Thoracic aorta (tissue), 2 donors: ENCODE measurements around the gene HDAC5. TPM values are rescaled to one million over a fixed set of nuclear protein-coding genes. Genes with fewer than 3 reads are reported as not detected.
"Not testable (repeated sequence)": the region's sequence is repeated elsewhere in the genome, so short reads cannot be mapped to it uniquely, and the experiment has no call there.

Experiments used
- ATAC-seq: fragments of 150-250 bp; one replicate; pipeline ENCODE4 v1.8.0; 2017; ENCODE audit warnings: low read depth; ENCODE audit not compliant: insufficient number of reproducible peaks, low FRiP score
- DNase-seq: peaks from one replicate; pipeline ENCODE4 v3.0.0-alpha.2; 2020; ENCODE audit warnings: low spot score
- H3K27ac ChIP-seq, 2 donors: fragments of 200-600 bp; sonication (generic); 1 replicate in 1 of 2; 2 replicates in 1 of 2; pipeline ENCODE4 v1.5.1; 2016; ENCODE audit warnings: mild to moderate bottlenecking in 2 of 2, moderate library complexity in 2 of 2
- H3K27me3 ChIP-seq: fragments of 200-600 bp; sonication (generic); replicated peaks from 2 replicates; pipeline ENCODE4 v1.6.0; 2016; ENCODE audit warnings: mild to moderate bottlenecking; ENCODE audit not compliant: insufficient read depth
- H3K36me3 ChIP-seq: fragments of 200-600 bp; sonication (generic); one replicate; pipeline ENCODE4 v1.5.1; 2016
- H3K4me1 ChIP-seq, 2 donors: fragments of 200-600 bp; sonication (generic); 1 replicate in 1 of 2; 2 replicates in 1 of 2; pipeline versions ENCODE4 v1.5.1 to v1.6.0; 2016; ENCODE audit warnings: low read depth in 2 of 2, mild to moderate bottlenecking in 1 of 2; ENCODE audit not compliant: control insufficient read depth in 1 of 2
- H3K4me3 ChIP-seq: fragments of 200-600 bp; sonication (generic); 2 replicates; pipeline ENCODE4 v1.5.1; 2016; ENCODE audit warnings: mild to moderate bottlenecking
- H3K9me3 ChIP-seq: fragments of 200-600 bp; sonication (generic); 2 replicates; pipeline ENCODE4 v1.5.1; 2016
- CTCF ChIP-seq: fragments of 200-600 bp; sonication (generic); IDR thresholded peaks from one replicate; pipeline ENCODE4 v1.5.1; 2019; ENCODE audit warnings: antibody characterized with exemption
- total RNA-seq, 2 donors: library from RNA; depleted of rRNA; stranded (reverse); fragments of >200 nt; gene quantifications; one replicate each; pipeline versions ENCODE4 v1.1.0 to v1.2.3, GENCODE V29; 2016

Gene HDAC5
- total RNA-seq, 2 donors from 2014 or later = 76.9 to 115 TPM

GRCh38 chr17:44134752-44135568 is 11.5 kb upstream of the HDAC5 start:
- Histone ChIP-seq H3K36me3 (no peaks in the 10 kb centered on the region), H3K27me3 (no peaks in the 10 kb centered on the region), H3K27ac (no peak overlapping the region), H3K9me3 (no peaks in the 10 kb centered on the region), H3K4me3 (no peak overlapping the region), H3K4me1 (peaks cover 5 to 14% of the 10 kb centered on the region in 2 donors)
- TF ChIP-seq CTCF = no peak
- ATAC-seq = no peak
- DNase-seq = no peak

GRCh38 chr17:44133918-44134476 is 10.6 kb upstream of the HDAC5 start:
- Histone ChIP-seq H3K4me1 (peaks cover 5 to 14% of the 10 kb centered on the region in 2 donors), H3K9me3 (no peaks in the 10 kb centered on the region), H3K36me3 (no peaks in the 10 kb centered on the region), H3K27ac (no peak overlapping the region), H3K4me3 (no peak overlapping the region), H3K27me3 (no peaks in the 10 kb centered on the region)
- ATAC-seq (no peak), DNase-seq (no peak)
- TF ChIP-seq CTCF = no peak

- DNase-seq = no peak
- Histone ChIP-seq H3K36me3 (no peaks in the 10 kb centered on the region), H3K4me1 (peaks cover 0 to 1% of the 10 kb centered on the region in 2 donors), H3K9me3 (no peaks in the 10 kb centered on the region), H3K27me3 (no peaks in the 10 kb centered on the region), H3K4me3 (no peak overlapping the region), H3K27ac (no peak overlapping the region)
- TF ChIP-seq CTCF = no peak
- no peak for ATAC-seq
Measured at GRCh38 chr17:44132275-44132821, 8.9 kb upstream of the HDAC5 start.

GRCh38 chr17:44131372-44131771 is 7.9 kb upstream of the HDAC5 start:
- DNase-seq, H3K4me1 ChIP-seq, H3K27ac ChIP-seq, ATAC-seq, H3K36me3 ChIP-seq, H3K4me3 ChIP-seq, H3K9me3 ChIP-seq, H3K27me3 ChIP-seq: not testable (repeated sequence)

- no peaks in the 10 kb centered on the region for H3K36me3 ChIP-seq
- TF ChIP-seq CTCF = no peak
- H3K9me3 ChIP-seq = no peaks in the 10 kb centered on the region
- H3K27ac ChIP-seq = no peak overlapping the region
- H3K27me3 ChIP-seq = no peaks in the 10 kb centered on the region
- H3K4me3 ChIP-seq = no peak overlapping the region
- no peaks in the 10 kb centered on the region for H3K4me1 ChIP-seq
- DNase-seq (no peak), ATAC-seq (no peak)
Measured at GRCh38 chr17:44130693-44131349, 7.4 kb upstream of the HDAC5 start.
